OCI-LY3 (cell line): ENCODE measurements around the gene DDOST.

Experiments used
- H2AFZ ChIP-seq: fragments of 200-600, 300-600 bp; shearing (Covaris generic); 2 replicates; pipeline ENCODE4 v1.6.0; 2014; ENCODE audit warnings: antibody characterized with exemption, low read depth, low read length
- H3K27ac ChIP-seq: fragments of 200-600, 300-600 bp; sonication (generic); 2 replicates; pipeline ENCODE4 v1.5.1; 2014; ENCODE audit warnings: mild to moderate bottlenecking, low read length, moderate library complexity, mixed read lengths
- H3K27me3 ChIP-seq: fragments of 200-600, 300-600 bp; sonication (generic); 2 replicates; pipeline ENCODE4 v1.6.1; 2014; ENCODE audit warnings: low read depth, low read length, mixed read lengths
- H3K36me3 ChIP-seq: fragments of 200-600, 300-600 bp; sonication (generic); replicated peaks from 2 replicates; pipeline ENCODE3; 2014; ENCODE audit warnings: low read depth, low read length, mixed read lengths
- H3K4me1 ChIP-seq: fragments of 300-600, 200-600 bp; sonication (generic); 2 replicates; pipeline ENCODE4 v1.6.1; 2014; ENCODE audit warnings: low read length, mixed read lengths
- H3K4me2 ChIP-seq: fragments of 200-600, 300-600 bp; sonication (generic); 2 replicates; pipeline ENCODE4 v1.6.1; 2014; ENCODE audit warnings: low read length, mixed read lengths
- H3K4me3 ChIP-seq: fragments of 300-600, 200-600 bp; sonication (generic); 2 replicates; pipeline ENCODE4 v1.5.1; 2014; ENCODE audit warnings: antibody characterized with exemption, mild to moderate bottlenecking, low read length, moderate library complexity
- H3K79me2 ChIP-seq: fragments of 300-600, 200-600 bp; shearing (Covaris generic); 2 replicates; pipeline ENCODE4 v1.6.1; 2014; ENCODE audit warnings: mild to moderate bottlenecking, low read length, mixed read lengths
- H3K9ac ChIP-seq: fragments of 300-600, 200-600 bp; shearing (Covaris generic); 2 replicates; pipeline ENCODE4 v1.6.0; 2014; ENCODE audit warnings: mild to moderate bottlenecking, low read length, moderate library complexity
- H3K9me3 ChIP-seq: fragments of 200-600, 300-600 bp; shearing (Covaris generic); 2 replicates; pipeline ENCODE4 v1.6.1; 2014; ENCODE audit warnings: low read length, mixed read lengths; ENCODE audit not compliant: insufficient read depth
- H4K20me1 ChIP-seq: fragments of 200-600, 300-600 bp; sonication (generic); 2 replicates; pipeline ENCODE4 v1.6.1; 2016; ENCODE audit warnings: low read length, mixed read lengths; ENCODE audit not compliant: insufficient read depth
- EZH2phosphoT487 ChIP-seq: fragments of 200-600 bp; shearing (Covaris generic); IDR thresholded peaks from 2 replicates; pipeline ENCODE4 v1.6.1; 2018; ENCODE audit warnings: antibody characterized with exemption, mixed run types, low read depth
- TF ChIP-seq, protein P1 (sequence below): fragments of 200-600, 300-600 bp; sonication (generic); IDR thresholded peaks from 2 replicates; pipeline ENCODE4 v1.5.1; 2014; ENCODE audit warnings: antibody characterized with exemption, low read length, low read depth

Gene DDOST

DNA sequence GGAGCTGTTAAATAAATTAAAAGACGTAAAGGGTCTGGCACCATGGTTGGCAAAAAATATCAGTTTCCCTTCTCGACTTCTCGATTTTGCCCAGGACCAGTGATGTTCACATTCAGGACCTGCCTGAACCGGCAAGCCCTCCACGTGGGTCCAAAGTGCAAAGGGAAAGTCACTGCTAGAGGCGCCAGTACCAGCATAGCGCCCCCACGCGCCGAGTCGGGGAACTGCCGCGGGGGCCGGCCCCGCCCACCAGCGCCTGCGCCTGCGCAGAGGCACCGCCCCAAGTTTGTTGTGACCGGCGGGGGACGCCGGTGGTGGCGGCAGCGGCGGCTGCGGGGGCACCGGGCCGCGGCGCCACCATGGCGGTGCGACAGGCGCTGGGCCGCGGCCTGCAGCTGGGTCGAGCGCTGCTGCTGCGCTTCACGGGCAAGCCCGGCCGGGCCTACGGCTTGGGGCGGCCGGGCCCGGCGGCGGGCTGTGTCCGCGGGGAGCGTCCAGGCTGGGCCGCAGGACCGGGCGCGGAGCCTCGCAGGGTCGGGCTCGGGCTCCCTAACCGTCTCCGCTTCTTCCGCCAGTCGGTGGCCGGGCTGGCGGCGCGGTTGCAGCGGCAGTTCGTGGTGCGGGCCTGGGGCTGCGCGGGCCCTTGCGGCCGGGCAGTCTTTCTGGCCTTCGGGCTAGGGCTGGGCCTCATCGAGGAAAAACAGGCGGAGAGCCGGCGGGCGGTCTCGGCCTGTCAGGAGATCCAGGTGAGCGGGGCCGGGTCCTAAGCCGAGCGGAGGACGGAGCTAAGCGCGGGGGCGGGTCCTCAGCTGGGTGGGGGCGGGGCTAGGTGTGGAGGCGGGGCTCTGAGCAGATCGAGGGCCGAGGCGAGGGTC is 27.7 kb downstream of the DDOST start, which contains the start of gene PINK1:
TSS of gene PINK1 (plus strand) at position 269 of the 875 bp plus-strand sequence. CDS start at position 360, 91 bp downstream.
- Histone ChIP-seq H3K79me2 (no peaks in the 10 kb centered on the region), H3K9me3 (no peaks in the 10 kb centered on the region), H3K27me3 (no peaks in the 10 kb centered on the region), H3K36me3 (no peaks in the 10 kb centered on the region), H3K4me3 (peak within 1 kb of the TSS; percentile 97), H3K27ac (peak within 1 kb of the TSS; percentile 35; the same call in 1 of the 2 replicates), H4K20me1 (no peaks in the 10 kb centered on the region), H3K4me1 (peaks cover 11% of the 10 kb centered on the region), H2AFZ (peak within 1 kb of the TSS; percentile 99), H3K4me2 (peak within 1 kb of the TSS; percentile 96), H3K9ac (peak within 1 kb of the TSS; percentile 66)
- TF ChIP-seq, protein P1, sequence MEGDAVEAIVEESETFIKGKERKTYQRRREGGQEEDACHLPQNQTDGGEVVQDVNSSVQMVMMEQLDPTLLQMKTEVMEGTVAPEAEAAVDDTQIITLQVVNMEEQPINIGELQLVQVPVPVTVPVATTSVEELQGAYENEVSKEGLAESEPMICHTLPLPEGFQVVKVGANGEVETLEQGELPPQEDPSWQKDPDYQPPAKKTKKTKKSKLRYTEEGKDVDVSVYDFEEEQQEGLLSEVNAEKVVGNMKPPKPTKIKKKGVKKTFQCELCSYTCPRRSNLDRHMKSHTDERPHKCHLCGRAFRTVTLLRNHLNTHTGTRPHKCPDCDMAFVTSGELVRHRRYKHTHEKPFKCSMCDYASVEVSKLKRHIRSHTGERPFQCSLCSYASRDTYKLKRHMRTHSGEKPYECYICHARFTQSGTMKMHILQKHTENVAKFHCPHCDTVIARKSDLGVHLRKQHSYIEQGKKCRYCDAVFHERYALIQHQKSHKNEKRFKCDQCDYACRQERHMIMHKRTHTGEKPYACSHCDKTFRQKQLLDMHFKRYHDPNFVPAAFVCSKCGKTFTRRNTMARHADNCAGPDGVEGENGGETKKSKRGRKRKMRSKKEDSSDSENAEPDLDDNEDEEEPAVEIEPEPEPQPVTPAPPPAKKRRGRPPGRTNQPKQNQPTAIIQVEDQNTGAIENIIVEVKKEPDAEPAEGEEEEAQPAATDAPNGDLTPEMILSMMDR = peak; percentile 85
- TF ChIP-seq EZH2phosphoT487 = no peak

DNA sequence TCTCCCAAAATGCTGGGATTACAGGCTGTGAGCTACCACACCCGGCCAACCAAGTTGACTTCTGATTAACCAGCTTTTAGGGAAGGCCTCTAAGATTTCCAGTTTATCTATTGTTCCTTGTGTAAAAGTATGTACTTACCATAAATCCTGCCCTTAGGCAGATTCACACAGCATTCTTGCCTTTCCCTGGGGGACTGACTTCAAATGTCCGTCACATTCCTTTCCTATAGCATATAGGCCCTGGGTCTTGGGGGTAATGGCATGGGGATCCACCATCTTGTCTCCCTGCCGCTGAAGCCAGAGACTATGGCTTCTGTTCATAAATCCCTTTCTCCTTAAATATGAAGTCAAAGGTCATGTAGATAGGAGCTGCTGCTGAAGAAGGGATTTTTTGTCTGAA is 28.8 kb downstream of the DDOST start:
- Histone ChIP-seq H3K4me3 (no peak overlapping the region), H3K36me3 (no peaks in the 10 kb centered on the region), H3K79me2 (no peaks in the 10 kb centered on the region), H2AFZ (no peak overlapping the region), H4K20me1 (no peaks in the 10 kb centered on the region), H3K9ac (no peak overlapping the region), H3K27me3 (0 out of 2 replicates have a peak, but pooled peaks cover 2% of the 10 kb centered on the region), H3K9me3 (no peaks in the 10 kb centered on the region), H3K27ac (no peak overlapping the region), H3K4me2 (no peak overlapping the region), H3K4me1 (peaks cover 11% of the 10 kb centered on the region)
- TF ChIP-seq, protein P1 = no peak
- no peak for TF ChIP-seq EZH2phosphoT487

DNA sequence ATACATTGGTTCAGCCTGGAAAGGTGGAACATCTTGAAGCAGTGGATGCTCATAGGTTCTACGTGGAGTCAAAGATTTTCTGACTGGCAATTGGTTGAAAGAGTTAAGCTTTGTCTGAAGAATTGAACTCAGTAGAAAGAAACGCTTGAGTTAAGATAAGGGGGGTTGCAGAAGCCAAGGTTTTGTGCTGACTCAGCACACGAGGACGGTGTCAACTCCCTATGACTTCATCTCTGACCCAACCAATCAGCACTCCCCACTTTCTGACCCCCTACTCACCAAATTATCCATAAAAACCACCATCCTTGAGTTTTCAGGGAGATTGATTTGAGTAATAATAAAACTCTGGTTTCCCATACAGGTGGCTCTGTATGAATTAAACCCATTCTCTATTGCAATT is 30.4 kb downstream of the DDOST start:
- Histone ChIP-seq H3K79me2 (no peaks in the 10 kb centered on the region), H3K4me1 (peaks cover 7% of the 10 kb centered on the region), H3K9ac (no peak overlapping the region), H3K4me2 (no peak overlapping the region), H3K36me3 (no peaks in the 10 kb centered on the region), H2AFZ (no peak overlapping the region), H3K27me3 (0 out of 2 replicates have a peak, but pooled peaks cover 6% of the 10 kb centered on the region), H3K4me3 (no peak overlapping the region), H4K20me1 (no peaks in the 10 kb centered on the region), H3K27ac (no peak overlapping the region), H3K9me3 (no peaks in the 10 kb centered on the region)
- TF ChIP-seq, protein P1 = no peak

DNA sequence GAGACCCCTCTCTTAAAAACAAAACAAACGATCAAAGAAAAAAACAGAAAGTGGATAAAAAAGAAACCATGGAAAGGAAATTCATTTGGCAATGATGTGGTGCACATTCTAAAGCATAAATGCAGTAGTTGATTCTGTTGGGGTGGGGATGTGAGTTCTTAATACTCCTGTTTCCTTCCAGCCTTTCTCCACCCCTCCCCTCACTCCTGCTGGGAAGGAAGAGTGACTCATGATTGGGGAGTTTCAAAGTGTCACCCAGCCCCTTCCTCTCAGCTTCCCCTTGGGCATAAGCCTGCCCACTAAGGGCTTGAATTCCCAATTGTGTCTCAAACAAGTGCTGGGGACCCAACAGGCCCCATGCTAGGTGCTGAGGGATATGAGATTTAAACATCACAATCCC is 34.6 kb downstream of the DDOST start:
- TF ChIP-seq, protein P1 = no peak
- TF ChIP-seq EZH2phosphoT487 = no peak
- Histone ChIP-seq H3K36me3 (no peaks in the 10 kb centered on the region), H3K4me1 (no peaks in the 10 kb centered on the region), H3K27me3 (0 out of 2 replicates have a peak, but pooled peaks cover 6% of the 10 kb centered on the region), H3K9ac (no peak overlapping the region), H3K9me3 (no peaks in the 10 kb centered on the region), H3K4me2 (no peak overlapping the region), H3K27ac (no peak overlapping the region), H4K20me1 (no peaks in the 10 kb centered on the region), H2AFZ (no peak overlapping the region), H3K4me3 (no peak overlapping the region), H3K79me2 (no peaks in the 10 kb centered on the region)
